HepG2 (cell line): ENCODE measurements around the gene HSD17B8. TPM values are rescaled to one million over a fixed set of nuclear protein-coding genes. Genes with fewer than 3 reads are reported as not detected.

Source experiments
- ELF3 ChIP-seq: IDR thresholded peaks from 2 replicates; pipeline ENCODE4 v1.6.1; 2016; ENCODE audit warnings: missing genetic modification reagents, missing compliant biosample characterization
- HIC2 ChIP-seq: sonication (generic); formaldehyde crosslinking; IDR thresholded peaks from 2 replicates; pipeline ENCODE4 v1.9.0; 2022; ENCODE audit warnings: low read depth, missing genetic modification reagents
- HMG20A ChIP-seq: IDR thresholded peaks from 2 replicates; pipeline ENCODE4 v1.6.1; 2016; ENCODE audit warnings: borderline replicate concordance
- IKZF5 ChIP-seq: IDR thresholded peaks from 2 replicates; pipeline ENCODE4 v1.6.1; 2018; ENCODE audit warnings: missing genetic modification reagents, mild to moderate bottlenecking, missing compliant biosample characterization
- NR2F6 ChIP-seq, 2 experiments: IDR thresholded peaks; 2 replicates each; pipeline ENCODE4 v1.6.1; 2016; ENCODE audit warnings: antibody characterized with exemption in 1 of 2, mild to moderate bottlenecking in 1 of 2
- PATZ1 ChIP-seq: sonication (generic); formaldehyde crosslinking; IDR thresholded peaks from 2 replicates; pipeline ENCODE4 v1.4.0; 2020; ENCODE audit warnings: missing genetic modification reagents
- SAP130 ChIP-seq: IDR thresholded peaks from 2 replicates; pipeline ENCODE4 v1.6.1; 2016; ENCODE audit warnings: low read depth
- STAG1 ChIP-seq: sonication (generic); formaldehyde crosslinking; IDR thresholded peaks from 2 replicates; pipeline ENCODE4 v1.4.0; 2020; ENCODE audit warnings: missing genetic modification reagents
- XRCC5 ChIP-seq: fragments of 200-400 bp; formaldehyde crosslinking; optimal IDR thresholded peaks from 2 replicates; pipeline ENCODE3; 2017; ENCODE audit warnings: mild to moderate bottlenecking, low read length
- ZFY ChIP-seq: sonication (generic); formaldehyde crosslinking; IDR thresholded peaks from 2 replicates; pipeline ENCODE4 v1.4.0; 2020; ENCODE audit warnings: missing genetic modification reagents
- ZNF660 ChIP-seq: sonication (generic); formaldehyde crosslinking; IDR thresholded peaks from 2 replicates; pipeline ENCODE4 v1.5.1; 2020; ENCODE audit warnings: mild to moderate bottlenecking, low read depth, missing genetic modification reagents, borderline replicate concordance
- ZNF790 ChIP-seq: sonication (generic); formaldehyde crosslinking; IDR thresholded peaks from 2 replicates; pipeline ENCODE4 v1.8.0; 2022; ENCODE audit warnings: missing genetic modification reagents, mild to moderate bottlenecking, borderline replicate concordance
- polyA plus RNA-seq, 8 experiments: library from polyadenylated mRNA; depleted of rRNA in 3 of 8; stranded (reverse) in 7 of 8; unstranded in 1 of 8; fragments of >200 nt; fragmentation: Illumina TruSeq in 4 of 8; extraction: Trizol in 4 of 8; gene quantifications; 2 replicates each; pipeline versions ENCODE4 v1.2.1 to v1.2.3, GENCODE V29; 2011 to 2016; ENCODE audit warnings: low read depth in 4 of 8, missing spikeins in 1 of 8, mixed read lengths in 1 of 8; ENCODE audit not compliant: insufficient read depth in 1 of 8
- total RNA-seq, 5 experiments: library from RNA; depleted of rRNA; stranded (reverse); fragments of >200 nt; fragmentation: Illumina TruSeq; extraction: Trizol; gene quantifications; 2 replicates each; pipeline ENCODE4 v1.2.3, GENCODE V29; 2016; ENCODE audit warnings: low read depth in 1 of 5

HSD17B8 gene
- total and polyA plus RNA-seq, 2 of the 13 experiments (the other 11 are each of a cell fraction or from before 2014, with no cell fraction given): 12.6 to 20.1 TPM

GRCh38 chr6:33197431-33198048 lies 6.9 kb upstream of the HSD17B8 start (continued):
- TF ChIP-seq IKZF5 (CRISPR knock-in tag) (0 out of 2 replicates have a peak, but pooled peaks have one; percentile 14), ZNF790 (CRISPR knock-in tag) (no peak), SAP130 (CRISPR knock-in tag) (peak; percentile 57), STAG1 (CRISPR knock-in tag) (peak; percentile 60), XRCC5 (peak; percentile 75), HMG20A (CRISPR knock-in tag) (0 out of 2 replicates have a peak, but pooled peaks have one; percentile 48), PATZ1 (CRISPR knock-in tag) (peak; percentile 52), ELF3 (CRISPR knock-in tag) (peak; percentile 63; the same call in 1 of the 2 replicates), ZNF660 (CRISPR knock-in tag) (no peak), ZFY (peak; percentile 46; the same call in 1 of the 2 replicates), HIC2 (no peak; the same call in 1 of the 2 replicates), NR2F6 (IDR thresholded peaks at IDR 0.05) (peak; percentile 17; the same call in 1 of the 2 replicates), NR2F6 (CRISPR knock-in tag; IDR thresholded peaks at IDR 0.05) (peak; percentile 37; the same call in 1 of the 2 replicates)
